ENCODE results near the gene SPATA18. TPM values are rescaled to one million over a fixed set of nuclear protein-coding genes. Genes with fewer than 3 reads are reported as not detected.

SPATA18 gene
- total and polyA plus RNA-seq, 2 experiments from 2014 or later: 2.7 to 7.8 TPM

GRCh38 chr4:52015366-52015765, 35.7 kb upstream of the SPATA18 start:
- H2AFZ ChIP-seq: no peak overlapping the region
- H3K9me3 ChIP-seq (ENCODE audit: low read depth): no peaks in the 10 kb centered on the region
- no peaks in the 10 kb centered on the region for H3K27me3 ChIP-seq
- H4K20me1 ChIP-seq (ENCODE audit: insufficient read depth, poor library complexity, severe bottlenecking): no peaks in the 10 kb centered on the region
- H3K27ac ChIP-seq: no peak overlapping the region
- DNase-seq (ENCODE audit: low spot score): peak; percentile 21
- no peaks in the 10 kb centered on the region for H3K79me2 ChIP-seq
- 69% methylated on average over 7 of the region's 7 CpGs for WGBS (ENCODE audit: low lambda C conversion rate, missing lambda C conversion rate)
- H3K4me3 ChIP-seq: no peak overlapping the region
- no peak overlapping the region for H3K4me2 ChIP-seq
- H3K9me2 ChIP-seq (replicated peaks; ENCODE audit: insufficient read depth): no peaks in the 10 kb centered on the region
- peaks cover 4% of the 10 kb centered on the region for H3K4me1 ChIP-seq (ENCODE audit: insufficient read depth)
- H3K36me3 ChIP-seq (replicated peaks; ENCODE audit: insufficient read depth, low read depth): no peaks in the 10 kb centered on the region
- TF ChIP-seq EZH2phosphoT487 (IDR thresholded peaks at IDR 0.05; ENCODE audit: low read depth, severe bottlenecking, unreplicated experiment): no peak
- peak; percentile 35 for TF ChIP-seq CTCF (IDR thresholded peaks at IDR 0.05; ENCODE audit: poor library complexity)

GRCh38 chr4:52016981-52017380, 34.1 kb upstream of the SPATA18 start:
- H3K9me2 ChIP-seq (replicated peaks; ENCODE audit: insufficient read depth): no peaks in the 10 kb centered on the region
- no peaks in the 10 kb centered on the region for H3K9me3 ChIP-seq (ENCODE audit: low read depth)
- H3K4me3 ChIP-seq: no peak overlapping the region
- no peaks in the 10 kb centered on the region for H3K79me2 ChIP-seq
- H3K27me3 ChIP-seq: no peaks in the 10 kb centered on the region
- H3K27ac ChIP-seq: peak overlapping the region; percentile 25
- H3K4me2 ChIP-seq: peak overlapping the region; percentile 11
- no peak for TF ChIP-seq EZH2phosphoT487 (IDR thresholded peaks at IDR 0.05; ENCODE audit: low read depth, severe bottlenecking, unreplicated experiment)
- no peak for TF ChIP-seq EZH2 (IDR thresholded peaks at IDR 0.05; ENCODE audit: borderline replicate concordance)
- no peak for TF ChIP-seq CTCF (IDR thresholded peaks at IDR 0.05; ENCODE audit: poor library complexity)
- DNase-seq (ENCODE audit: low spot score): no peak
- no peaks in the 10 kb centered on the region for H4K20me1 ChIP-seq (ENCODE audit: insufficient read depth, poor library complexity, severe bottlenecking)
- H3K36me3 ChIP-seq (replicated peaks; ENCODE audit: insufficient read depth, low read depth): no peaks in the 10 kb centered on the region
- H3K4me1 ChIP-seq (ENCODE audit: insufficient read depth): peaks cover 4% of the 10 kb centered on the region
- 62% methylated on average over 3 of the region's 3 CpGs for WGBS (ENCODE audit: low lambda C conversion rate, missing lambda C conversion rate)
- no peak overlapping the region for H2AFZ ChIP-seq

GRCh38 chr4:52017814-52018213, 33.3 kb upstream of the SPATA18 start:
- peaks cover 4% of the 10 kb centered on the region for H3K4me1 ChIP-seq (ENCODE audit: insufficient read depth)
- DNase-seq (ENCODE audit: low spot score): no peak
- TF ChIP-seq EZH2phosphoT487 (IDR thresholded peaks at IDR 0.05; ENCODE audit: low read depth, severe bottlenecking, unreplicated experiment): no peak
- no peak for TF ChIP-seq CTCF (IDR thresholded peaks at IDR 0.05; ENCODE audit: poor library complexity)
- no peak overlapping the region for H2AFZ ChIP-seq
- no peaks in the 10 kb centered on the region for H3K27me3 ChIP-seq
- H3K79me2 ChIP-seq: no peaks in the 10 kb centered on the region
- H4K20me1 ChIP-seq (ENCODE audit: insufficient read depth, poor library complexity, severe bottlenecking): no peaks in the 10 kb centered on the region
- H3K36me3 ChIP-seq (replicated peaks; ENCODE audit: insufficient read depth, low read depth): no peaks in the 10 kb centered on the region
- 0% methylated on average over 1 of the region's 1 CpG for WGBS (ENCODE audit: low lambda C conversion rate, missing lambda C conversion rate)
- peak overlapping the region; percentile 11 for H3K4me2 ChIP-seq
- no peaks in the 10 kb centered on the region for H3K9me2 ChIP-seq (replicated peaks; ENCODE audit: insufficient read depth)
- peak overlapping the region; percentile 45 for H3K27ac ChIP-seq
- H3K9me3 ChIP-seq (ENCODE audit: low read depth): no peaks in the 10 kb centered on the region
- H3K4me3 ChIP-seq: no peak overlapping the region
